UCSD-AML1 (cell line): ENCODE data around the gene ZNF607.
"Not testable (repeated sequence)": the region's sequence is repeated elsewhere in the genome, so short reads cannot be mapped to it uniquely, and the experiment has no call there.

ENCODE experiments used
- DNase-seq: peaks from one replicate; lab custom pipeline; 2025; ENCODE audit not compliant: unreplicated experiment; lab: John Stamatoyannopoulos, UW

The ZNF607 gene

DNA sequence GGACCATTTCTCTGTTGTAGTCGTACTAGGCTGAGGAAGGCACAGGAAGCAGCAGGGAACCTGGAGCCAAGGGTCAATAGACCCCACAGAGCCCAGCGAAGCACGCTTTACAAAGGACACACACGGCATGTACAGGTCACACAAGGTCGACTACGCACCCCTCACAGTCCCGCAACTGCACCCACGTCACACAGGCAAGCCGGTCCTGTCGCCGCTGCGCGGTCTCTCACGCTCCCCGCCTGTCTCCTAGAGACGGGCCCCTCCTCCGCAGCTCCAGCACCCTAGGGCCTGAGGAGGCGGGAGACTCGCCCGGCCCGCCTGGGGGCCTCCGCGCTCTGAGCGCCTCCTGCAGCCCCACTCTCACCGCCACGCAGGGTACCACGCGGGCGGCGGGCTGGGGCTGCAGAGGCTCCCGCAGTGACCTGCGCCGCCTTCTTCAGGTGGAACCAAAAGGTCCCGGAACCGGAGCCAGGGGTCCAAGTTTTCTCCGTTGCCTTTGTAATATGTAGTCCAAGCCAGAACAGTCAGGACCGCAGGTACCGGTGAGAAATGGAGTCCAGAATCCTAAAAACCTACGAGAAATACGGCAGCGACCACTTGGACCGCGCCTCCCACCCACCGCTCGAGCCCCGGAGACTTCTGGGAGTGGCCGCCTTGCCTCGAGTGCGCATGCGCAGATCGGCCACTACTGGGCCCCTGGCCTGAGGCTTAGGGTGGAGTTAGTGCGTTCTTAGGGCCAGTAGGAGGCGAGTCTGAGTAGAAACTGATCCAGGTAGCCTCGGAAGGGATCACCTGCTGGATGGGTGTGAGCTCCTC lies at the start of gene ZNF607:
ZNF607 (minus strand) TSS at position 651 of the 816 bp plus-strand sequence. CDS start 8,143 bp downstream, outside the sequence.
- peak; percentile 92 for DNase-seq

DNA sequence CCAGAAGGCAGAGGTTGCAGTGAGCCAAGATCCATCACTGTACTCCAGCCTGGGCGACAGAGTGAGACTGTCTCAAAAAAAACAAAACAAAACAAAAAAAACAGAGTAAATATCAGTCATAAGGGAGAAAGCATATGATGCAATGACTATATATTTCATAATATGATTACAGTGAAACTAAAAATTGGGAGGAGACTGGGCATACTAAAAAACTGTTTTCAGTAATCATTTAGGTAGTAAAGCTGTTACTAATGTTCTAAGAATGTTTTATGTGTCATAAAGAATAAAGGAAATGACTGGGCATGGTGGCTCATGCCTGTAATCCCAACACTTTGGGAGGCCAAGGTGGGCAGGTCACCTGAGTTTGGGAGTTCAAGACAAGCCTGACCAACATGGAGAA lies 43.9 kb upstream of the ZNF607 start:
- DNase-seq, result no peak

DNA sequence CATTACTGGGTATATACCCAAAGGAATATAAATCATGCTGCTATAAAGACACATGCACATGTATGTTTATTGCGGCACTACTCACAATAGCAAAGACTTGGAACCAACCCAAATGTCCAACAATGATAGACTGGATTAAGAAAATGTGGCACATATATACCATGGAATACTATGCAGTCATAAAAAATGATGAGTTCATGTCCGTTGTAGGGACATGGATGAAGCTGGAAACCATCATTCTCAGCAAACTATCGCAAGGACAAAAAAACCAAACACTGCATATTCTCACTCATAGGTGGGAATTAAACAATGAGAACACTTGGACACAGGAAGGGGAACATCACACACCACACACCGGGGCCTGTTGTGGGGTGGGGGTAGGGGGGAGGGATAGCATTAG lies 38.1 kb upstream of the ZNF607 start:
- DNase-seq, result not testable (repeated sequence)

DNA sequence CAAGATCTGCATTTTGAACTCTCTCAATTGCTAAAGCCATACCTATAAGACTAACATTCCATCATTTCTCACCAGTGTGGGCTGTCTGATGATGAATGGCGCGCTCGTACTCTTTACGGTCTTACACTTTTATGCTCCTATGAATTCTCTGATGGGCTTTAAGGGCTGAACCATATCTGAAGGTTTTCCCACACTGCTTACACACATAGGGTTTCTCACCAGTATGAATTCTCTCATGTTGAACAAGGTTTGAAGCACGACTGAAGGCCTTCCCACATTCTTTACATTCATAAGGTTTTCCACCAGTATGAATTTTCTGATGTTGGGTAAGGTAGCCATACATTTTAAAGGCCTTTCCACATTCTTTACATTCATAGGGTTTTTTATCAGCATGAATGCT lies 18.8 kb upstream of the ZNF607 start:
- DNase-seq, result no peak

DNA sequence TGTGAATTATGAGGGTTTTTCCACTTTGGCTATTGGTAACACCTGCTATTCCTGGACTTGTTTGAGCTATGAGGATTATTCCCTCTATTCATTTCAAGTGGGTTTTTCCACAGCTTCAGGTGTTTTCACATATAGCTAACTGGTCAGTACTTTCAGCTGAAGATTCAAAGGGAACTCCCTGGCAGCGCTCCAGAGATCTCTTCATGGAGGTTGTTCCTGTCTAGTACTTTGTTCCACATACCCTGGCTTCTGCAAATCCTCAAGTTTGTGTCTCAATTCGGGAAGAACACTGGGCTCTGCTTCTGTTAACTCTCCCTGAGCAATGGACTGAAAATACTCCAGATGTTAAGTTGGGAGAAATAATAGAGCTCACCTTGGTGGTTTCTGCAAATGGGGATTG lies 5.6 kb upstream of the ZNF607 start:
- no peak for DNase-seq

DNA sequence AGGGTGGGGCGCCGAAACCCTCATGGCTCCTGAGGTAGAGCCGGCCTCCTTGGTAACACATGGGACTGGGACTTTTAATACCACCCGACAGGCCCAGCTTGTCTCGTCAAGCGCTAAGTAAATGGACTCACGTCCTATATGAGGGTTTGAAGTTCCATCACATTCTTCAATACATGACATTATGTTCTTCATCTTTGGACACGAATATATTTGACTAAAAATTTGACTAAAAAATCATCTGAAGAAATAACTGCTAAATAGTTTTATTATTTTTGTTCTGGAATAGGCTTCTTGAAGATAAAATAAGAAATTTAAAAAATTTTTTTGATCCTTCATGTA lies 335 bp upstream of the ZNF607 start:
- no peak for DNase-seq

DNA sequence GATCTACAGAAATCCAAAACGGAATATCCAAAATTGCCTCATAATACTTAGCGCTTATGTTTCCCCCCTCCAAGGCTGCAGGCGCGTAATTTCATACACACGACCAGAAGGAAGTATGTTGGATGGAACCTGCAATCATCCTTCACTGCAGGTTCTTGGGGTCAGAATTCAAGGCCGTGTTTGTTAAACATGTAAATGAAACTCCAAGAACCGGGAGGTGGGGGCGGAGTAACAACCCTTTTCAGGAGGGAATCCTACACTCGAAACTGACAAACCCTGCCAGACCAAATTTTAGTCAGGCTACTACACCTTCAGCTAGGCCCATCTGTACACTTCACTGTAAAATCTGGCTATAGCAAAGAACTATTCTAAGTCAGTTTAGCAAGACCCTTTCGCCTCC lies 1.3 kb downstream of the ZNF607 start:
- DNase-seq, result no peak

DNA sequence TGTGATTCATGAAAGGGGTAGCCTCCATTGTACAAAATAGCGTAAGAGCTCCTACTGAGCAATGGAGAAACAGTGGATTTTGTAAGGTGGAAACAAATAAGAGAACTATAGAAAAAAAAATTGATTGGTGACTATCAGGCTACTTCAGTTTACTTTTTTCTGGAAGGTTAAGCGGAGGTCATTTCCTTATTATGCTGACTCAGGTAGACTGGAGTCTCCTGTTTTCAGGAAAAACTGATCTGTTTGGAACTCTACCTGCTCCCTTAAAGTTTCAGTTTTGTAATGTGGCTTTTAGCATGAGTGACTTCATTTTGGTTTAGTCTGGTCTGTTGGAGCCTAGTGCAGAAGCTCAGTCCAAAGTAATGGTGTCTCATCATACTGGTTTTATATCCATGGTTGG lies 3.4 kb downstream of the ZNF607 start:
- DNase-seq, result no peak

DNA sequence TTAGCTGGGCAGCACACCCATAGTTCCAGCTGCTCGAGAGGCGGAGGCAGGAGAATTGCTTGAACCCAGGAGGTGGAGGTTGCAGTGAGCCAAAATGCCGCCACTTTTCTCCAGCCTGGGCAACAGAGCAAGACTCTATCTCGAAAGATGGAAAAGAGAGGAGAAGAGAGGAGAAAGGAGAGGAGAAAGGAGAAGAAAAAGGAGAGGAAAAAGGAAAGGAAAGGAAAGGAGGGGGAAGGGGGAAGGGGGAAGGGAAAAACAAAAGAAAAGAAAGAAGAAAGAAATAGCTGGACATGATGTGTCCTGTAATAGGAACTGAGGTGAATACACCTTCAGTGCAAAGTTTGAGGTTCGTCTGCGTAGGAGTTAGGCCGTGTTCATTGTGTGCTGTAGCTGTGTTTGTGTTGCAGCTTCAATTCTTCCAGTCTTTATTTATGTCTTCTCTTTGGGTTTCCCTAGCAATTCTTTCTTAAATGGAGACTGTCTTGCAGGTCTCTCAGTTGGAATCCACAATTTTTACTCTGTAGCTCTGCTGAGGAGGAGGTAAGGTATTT lies 13.4 kb downstream of the ZNF607 start:
- no peak for DNase-seq

DNA sequence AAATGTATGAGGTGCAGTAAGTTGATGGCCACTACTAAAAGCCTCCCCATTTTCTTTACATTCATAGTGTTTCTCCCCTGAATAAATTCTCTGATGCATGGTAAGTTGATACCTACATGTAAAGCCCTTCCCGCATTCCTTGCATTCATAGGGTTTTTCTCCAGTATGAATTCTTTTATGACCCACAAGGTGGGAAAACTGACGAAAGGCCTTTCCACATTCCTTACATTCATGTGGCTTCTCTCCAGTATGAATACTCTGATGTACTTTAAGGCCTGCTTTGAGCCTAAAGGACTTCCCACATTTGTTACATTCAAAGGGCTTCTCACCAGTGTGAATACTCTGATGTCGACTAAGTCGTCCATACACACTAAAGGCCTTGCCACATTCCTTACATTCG lies 20.5 kb downstream of the ZNF607 start:
- DNase-seq, result no peak

DNA sequence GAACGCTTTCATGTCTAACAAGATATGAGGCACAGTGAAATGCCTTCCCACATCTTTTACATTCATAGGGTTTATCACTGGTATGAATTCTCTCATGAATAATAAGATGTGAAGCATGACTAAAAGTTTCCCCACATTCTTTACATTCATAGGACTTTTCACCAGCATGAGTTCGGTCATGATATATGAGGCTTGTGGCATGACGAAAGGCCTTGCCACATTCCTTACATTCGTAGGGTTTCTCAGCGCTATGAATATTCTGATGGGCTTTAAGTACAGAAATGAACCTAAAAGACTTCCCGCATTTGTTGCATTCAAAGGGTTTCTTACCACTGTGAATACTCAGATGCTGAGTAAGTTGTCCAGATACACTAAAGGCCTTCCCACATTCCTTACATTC lies 21.3 kb downstream of the ZNF607 start:
- no peak for DNase-seq

DNA sequence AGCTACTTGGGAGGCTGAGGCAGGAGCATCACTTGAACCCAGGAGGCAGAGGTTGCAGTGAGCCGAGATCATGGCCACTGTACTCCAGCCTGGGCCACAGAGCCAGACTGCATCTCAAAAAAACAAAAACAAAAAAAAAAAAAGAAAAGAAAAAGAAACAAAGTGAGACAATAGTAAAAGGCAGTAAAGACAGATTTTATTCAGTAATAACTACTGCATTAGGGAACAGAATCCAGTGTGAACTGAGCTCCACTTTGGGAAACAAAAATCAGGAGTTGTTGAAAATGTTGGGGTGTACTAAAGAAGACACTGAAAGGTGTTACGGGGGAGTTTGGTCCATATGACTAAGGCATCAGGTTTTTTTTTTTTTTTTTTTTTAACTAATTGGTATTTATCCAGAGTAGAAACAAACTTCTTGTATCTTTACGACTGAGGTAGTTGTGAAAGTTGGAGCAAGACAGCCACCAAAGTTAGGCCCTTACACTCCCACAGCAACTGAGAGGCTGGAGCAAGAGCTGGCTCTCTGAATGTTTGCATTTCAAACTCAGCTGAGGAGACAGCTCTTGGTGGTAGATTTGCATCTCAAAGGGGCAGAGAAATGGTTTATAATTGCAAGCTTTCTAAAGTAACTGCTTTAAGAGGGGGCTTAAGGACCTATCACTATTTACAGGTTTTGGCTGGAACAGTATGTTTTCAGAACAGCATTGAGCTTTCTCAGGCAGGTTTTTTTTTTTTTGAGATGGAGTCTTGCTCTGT lies 24.2 kb downstream of the ZNF607 start:
- DNase-seq, result no peak

DNA sequence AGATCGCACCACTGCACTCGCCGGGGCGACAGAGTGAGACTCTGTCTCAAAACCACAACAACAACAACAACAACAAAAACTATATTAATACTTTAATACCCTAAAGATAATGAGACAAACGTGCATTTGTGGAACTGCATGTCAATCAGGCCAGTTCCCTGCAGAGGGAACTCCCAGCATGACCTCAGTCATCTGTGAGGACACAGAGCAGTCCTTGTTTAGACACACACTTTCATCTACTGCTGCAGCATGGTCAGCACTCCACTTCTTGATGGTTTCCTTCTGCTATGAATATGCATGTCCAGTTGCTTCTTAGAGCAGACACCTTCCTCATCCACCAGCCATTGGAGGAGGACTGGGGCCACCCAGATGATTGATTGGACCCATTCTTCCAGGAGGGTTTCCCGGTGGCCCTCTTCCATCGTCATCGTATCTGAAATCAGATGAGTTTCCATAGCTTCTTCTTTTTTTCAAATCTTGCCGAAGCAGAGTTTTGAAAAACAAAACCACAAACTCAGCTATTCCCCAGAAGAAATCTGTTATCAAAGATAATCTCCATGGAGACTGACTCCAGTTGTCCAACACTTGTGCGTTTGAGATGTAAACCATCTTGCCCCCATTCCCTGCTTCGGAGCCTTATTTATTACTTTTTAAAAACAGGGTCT lies 26.5 kb downstream of the ZNF607 start:
- no peak for DNase-seq

DNA sequence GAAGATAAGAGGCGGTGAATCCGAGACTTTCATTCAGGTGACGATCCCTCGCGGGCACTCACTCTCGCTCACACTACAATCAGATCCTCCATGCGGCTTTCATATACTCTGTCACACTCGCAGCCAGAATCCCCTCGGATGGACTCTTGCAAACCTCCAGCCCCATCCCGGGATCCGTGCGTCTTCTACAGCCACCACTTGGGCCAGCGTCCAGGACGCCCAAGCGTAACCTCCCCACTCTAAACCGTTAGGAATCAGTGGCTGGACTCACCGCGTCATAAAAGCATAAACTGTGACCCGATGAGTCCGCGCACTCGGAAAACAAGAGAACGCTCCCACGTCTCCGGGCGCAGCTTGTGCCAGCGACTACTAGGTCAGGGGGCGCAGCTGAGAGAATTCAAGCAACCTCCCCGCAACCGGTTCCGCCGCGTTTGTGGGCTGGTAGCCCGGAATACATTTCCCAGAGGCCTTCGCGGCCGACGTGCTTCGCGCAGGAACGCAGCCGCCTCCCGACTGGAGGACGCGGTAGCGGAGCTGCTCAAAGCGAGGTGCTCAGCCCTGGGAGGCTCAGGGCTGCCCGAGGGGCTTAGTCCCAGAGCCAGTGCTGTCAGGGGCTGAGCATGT lies 27.6 kb downstream of the ZNF607 start:
- DNase-seq, result peak; percentile 80

DNA sequence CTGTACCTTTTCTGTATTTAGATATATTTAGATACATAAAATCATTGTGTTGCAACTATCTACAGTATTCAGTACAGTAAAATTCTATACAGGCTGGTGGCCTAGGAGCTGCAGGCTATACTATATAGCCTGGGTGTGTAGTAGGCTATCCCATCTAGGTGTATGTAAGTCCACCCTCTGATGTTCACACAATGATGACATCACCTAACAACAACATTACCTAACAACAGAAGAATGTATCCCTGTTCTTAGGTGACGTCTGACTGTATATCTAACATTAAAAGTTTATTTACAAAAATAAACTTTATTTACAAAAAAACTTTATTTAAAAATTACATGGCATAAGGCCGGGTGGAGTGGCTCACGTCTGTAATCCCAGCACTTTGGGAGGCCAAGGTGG lies 36.0 kb downstream of the ZNF607 start:
- DNase-seq, result no peak

DNA sequence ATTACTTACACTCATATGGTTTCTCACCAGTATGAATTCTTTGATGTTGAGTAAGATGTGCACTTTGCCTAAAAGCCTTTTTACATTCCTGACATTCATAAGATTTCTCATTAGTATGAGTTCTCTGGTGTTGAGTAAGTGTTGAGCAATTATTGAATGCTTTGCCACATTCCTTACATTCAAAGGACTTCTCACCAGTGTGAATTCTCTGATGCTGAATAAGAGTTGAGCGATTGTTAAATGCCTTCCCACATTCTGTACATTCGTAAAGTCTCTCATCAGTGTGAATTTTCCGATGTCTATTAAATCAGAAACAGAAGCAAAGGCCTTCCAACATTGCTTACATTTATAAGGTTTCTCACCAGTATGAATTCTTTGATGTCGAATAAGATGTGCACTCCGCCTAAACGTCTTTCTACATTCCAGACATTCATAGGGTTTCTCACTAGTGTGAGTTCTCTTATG lies 50.1 kb downstream of the ZNF607 start:
- no peak for DNase-seq

DNA sequence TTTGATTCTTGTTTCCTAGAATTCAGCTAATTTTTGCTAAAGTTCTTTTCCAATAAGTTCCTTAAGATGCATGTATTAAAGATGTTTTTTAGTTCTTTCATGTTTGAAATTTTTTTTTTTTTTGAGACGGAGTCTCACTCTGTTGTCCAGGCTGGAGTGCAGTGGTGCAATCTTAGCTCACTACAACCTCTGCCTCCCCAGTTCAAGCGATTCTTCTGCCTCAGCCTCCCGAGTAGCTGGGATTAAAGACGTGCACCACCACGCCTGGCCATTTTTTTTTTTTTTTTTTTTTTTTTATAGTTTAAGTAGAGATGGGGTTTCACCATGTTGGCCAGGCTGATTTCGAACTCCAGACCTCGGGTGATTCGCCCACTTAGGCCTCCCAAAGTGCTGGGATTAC lies 62.4 kb downstream of the ZNF607 start:
- DNase-seq, result not testable (repeated sequence)

DNA sequence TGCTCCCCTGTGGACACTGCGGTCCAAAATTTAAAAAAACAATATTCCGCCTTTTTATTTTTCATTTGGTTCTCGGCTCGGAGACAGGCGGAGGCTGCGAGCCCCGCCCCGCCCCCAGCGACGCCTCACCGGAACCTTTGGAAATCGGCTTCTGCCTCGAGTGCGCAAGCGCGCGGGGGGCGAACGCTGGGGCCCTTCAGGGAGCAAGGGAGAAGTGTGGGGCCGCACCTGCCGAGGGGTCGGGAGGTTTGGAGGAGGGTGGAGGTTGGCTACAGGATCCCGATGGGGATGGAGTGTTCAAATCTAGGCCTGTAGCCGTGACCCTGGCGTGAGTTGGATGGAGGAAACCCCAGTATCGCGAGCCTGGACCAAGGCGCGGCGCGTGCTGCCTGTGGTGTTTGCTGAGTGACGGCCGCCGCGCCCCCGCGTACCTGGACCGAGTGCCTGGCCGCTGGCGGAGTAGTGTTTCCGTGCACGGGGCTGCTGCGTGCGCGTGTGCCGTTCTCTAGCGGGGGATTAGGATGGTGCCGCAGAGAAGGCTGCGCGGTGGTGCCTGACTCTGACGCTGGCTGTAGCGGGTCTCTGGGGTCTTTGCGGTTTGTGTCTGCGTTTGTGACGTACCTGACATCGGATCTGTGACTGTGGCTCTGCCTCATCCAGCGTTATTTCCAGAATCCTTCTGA lies 63.7 kb downstream of the ZNF607 start:
- peak; percentile 90 for DNase-seq

DNA sequence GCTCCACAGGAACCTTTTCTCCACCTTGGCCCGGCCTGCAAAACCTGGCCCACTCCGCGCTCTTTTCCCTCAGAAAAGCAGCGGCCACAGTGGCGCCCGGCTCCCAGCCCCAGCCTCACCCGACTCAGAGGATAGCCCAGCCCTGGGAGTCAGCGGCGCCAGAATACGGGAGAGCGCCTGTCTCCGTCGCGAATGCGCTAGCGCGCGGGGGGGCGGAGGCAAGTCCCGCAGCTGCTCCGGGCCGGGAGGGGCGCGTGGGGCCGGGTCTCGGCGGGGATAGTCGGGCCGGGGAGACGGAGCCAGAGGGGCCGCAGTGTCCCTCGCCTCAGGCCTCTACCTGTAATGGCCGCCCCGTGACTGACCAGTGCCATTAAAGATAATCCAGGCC lies 64.3 kb downstream of the ZNF607 start, which contains the start of gene ZFP30:
ZFP30 (minus strand) TSS at position 165 of the 388 bp plus-strand sequence. CDS start 7,643 bp downstream, outside the sequence.
- peak; percentile 90 for DNase-seq

DNA sequence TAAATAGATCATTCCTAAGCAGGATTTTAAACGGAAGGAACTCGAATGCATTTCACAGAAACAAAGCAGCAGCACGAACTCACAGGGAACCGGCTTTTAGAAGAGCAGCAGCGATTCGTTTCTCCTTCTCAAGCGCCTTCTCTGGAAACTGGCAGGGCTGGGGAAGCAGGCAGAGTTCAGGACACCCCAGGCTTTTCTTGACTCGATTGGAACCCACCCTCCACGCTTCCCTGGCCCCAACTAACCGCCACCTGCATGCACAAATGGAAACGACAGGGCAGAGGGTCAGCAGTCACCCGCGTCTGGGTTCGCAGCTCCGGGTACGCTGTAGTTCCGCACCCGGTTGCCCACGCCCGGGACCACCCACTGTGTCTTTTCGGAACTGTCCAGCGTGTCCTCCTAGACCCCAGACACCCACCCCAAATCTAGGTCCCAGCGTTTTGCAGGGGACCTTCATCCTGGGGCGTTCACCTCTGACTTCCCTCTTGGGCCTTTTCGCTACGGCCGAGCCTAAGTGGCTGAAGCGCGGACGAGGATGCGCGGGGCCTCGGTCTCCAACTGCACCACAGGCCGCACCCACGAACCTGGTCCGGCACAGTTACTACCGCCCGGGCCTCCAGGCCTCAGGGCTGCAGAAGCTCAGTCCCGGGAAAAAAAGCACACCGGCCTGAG lies 64.8 kb downstream of the ZNF607 start:
- peak; percentile 74 for DNase-seq
